ENCODE measurements around the gene ITPR1.

DNA sequence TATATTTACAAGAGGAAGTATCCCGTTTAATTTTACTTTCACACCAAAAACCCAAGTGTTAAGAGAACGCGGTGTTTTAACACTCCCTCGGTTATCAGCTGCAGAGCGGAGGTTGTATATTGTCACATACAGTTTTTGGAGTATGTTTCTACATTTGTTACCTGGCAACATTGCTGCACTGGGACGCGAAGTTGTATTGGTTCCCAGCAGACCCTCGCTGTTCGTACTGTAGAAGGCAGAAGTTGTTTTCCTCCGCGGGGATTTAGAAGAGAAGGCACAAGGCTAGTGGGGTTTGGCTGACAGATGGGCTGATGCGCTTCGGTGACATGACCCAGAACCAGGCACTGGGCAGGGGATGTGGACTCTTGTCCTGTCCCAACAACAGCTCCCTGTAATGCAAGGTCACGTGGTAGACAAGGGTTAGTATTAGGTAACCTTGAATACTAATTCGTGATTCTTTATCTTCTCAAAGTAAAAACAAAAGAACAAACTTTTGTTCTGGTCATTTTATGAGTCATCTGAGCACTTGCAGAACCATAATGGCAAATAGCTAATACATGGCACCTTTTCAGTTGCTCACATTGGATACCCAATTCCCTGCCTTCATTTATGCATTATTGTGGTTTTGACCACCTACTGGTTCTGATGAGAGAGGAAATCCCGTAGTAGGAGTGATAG, 255.7 kb downstream of the ITPR1 start:
- TF ChIP-seq, protein P1, sequence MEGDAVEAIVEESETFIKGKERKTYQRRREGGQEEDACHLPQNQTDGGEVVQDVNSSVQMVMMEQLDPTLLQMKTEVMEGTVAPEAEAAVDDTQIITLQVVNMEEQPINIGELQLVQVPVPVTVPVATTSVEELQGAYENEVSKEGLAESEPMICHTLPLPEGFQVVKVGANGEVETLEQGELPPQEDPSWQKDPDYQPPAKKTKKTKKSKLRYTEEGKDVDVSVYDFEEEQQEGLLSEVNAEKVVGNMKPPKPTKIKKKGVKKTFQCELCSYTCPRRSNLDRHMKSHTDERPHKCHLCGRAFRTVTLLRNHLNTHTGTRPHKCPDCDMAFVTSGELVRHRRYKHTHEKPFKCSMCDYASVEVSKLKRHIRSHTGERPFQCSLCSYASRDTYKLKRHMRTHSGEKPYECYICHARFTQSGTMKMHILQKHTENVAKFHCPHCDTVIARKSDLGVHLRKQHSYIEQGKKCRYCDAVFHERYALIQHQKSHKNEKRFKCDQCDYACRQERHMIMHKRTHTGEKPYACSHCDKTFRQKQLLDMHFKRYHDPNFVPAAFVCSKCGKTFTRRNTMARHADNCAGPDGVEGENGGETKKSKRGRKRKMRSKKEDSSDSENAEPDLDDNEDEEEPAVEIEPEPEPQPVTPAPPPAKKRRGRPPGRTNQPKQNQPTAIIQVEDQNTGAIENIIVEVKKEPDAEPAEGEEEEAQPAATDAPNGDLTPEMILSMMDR (IDR thresholded peaks at IDR 0.05; ENCODE audit: low read length) = no peak
- no peak for TF ChIP-seq EZH2 (IDR thresholded peaks at IDR 0.05; ENCODE audit: borderline replicate concordance, low read length)
